ENCODE measurements around the gene PSD2.

Gene PSD2

DNA sequence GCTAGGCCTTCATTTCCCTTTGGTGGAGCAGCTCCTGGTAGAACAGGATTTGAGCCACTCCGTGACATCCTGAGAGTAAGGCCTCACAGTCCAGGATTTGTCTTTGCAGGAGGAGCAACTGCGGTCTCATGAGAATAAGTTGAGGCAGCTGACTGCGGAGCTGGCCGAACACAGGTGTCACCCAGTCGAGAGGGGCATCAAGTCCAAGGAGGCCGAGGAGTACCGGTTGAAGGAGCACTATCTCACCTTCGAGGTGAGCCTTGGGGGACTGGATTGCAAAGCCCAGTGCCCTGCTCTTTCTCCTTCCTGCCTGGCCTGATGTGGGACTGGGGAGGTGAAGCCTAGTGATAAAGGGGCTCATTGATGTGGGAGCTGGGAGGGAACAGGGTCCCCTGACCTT, 44.3 kb downstream of the PSD2 start:
- DNase-seq: no peak

DNA sequence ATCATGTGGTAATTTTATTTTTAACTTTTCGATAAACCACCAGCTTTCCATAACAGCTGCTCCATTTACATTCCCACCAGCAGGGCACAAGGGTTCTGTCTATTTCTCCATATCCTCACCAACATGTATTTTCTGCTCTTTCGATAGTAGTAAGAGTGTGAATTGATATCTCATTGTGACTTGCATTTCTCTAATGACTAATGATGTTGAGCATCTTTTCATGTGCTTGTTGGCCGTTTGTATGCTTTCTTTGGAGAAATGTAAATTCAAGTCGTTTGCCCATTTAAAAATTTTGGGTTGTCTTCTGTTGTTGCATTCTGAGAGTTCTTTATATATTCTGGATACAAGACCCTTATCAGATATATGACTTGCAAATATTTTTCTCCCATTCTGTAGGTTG, 45.9 kb downstream of the PSD2 start:
- no peak for DNase-seq

DNA sequence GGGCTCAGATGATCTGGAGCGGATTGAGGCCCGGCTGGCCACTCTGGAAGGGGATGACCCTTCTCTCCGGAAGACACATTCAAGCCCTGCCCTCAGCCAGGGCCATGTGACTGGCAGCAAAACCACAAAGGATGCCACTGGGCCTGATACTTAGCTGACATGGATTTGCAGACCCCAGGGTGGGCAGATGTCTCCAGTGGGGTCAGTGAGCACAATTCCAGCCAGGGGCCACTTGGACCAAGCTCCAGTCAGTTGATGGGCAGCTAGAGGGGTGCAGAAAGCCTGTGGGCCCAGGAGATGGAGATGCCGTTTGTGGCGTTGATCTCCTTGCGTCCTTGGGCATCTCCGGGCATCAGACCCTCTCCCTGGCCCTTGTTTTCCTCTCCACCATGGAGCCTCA, 46.7 kb downstream of the PSD2 start:
- no peak for DNase-seq

DNA sequence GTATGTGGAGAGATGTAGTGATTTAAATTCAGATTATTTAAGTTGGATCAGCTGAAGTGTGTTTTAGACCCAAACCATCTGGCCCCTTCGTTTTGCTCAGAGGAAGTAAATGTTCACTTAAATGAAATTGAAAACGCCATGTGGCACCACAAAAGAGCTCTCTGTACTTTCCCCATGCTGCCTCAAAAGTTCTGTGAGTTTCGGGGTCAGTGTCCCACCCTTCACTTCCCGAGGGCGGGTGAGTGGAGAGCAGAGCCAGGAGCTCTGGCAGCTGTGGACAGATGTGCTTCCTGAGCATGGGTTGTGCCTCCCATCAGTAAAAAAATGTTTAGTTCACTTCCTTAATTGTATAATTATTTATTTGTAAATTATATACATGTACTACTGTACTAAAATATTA, 48.4 kb downstream of the PSD2 start:
- no peak for DNase-seq

DNA sequence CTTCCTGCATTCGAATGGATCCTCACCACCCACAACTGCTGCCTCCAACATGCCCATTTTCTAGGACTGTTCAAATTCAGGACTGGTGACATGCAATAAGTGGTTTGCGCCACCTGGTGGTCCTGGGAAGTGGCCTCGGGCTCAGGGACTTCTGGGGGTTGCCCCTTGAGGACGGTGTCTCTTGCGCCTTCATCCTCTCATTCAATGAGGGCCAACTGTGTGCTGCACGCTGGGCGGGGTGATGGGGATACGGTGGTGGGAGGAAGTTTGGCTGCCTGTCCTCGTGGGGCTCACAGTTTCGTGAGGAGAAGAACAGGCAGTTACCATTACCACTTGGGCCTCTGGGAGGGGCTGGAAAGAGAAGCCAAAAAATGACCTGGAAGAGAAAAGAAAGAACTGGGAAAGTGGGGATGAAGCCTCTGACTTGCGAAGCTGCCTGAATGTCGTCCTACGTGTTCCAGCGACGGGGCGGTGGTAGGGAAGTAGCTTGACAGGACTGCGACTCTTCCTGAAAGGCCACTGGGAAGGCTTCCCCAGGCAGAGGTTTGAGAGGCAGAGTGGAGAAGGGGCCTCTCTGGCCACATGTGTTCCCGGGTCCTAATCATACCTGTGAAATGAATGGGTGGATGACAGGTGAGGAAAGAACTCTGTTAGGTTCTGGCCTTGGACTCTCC, 49.0 kb downstream of the PSD2 start:
- DNase-seq: peak; percentile 71

DNA sequence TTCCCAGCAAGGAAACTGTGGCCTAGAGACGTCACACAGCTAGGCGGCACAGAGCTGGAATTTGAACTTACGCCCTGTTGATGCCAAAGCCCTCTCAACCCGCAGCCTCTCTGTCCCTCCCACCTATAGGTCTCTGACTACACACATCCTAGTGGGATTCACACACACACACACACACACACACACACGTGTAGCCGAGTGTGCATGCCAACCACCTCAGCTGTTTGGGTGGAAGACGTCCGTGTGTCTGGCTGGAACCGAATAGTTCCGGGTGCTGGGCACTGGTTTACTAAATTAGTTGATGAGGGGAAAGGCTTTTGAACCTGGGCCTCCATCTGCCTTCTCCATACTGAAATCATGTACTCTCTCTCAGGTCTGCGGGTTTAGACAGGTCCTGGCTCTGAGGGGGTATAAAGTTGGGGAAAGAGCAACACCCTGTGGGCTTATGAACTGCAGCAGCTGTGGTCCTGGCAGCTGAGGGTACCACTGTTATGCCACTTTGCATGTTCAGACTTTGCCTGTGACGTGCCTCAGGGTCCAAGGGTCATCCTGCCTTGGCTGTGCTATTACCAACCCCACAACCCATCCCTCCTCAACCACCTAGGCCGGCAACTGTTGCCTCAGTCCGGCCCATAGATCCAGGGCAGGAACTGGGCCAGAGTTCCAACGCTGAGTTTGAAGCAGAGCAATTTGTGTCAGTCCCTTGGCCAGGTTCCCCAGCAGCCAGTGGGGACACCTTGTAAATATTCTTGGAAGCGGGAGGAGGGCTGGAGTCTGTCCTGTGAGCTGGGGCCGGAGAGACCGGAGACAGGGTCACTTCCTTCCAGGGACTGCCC, 50.5 kb downstream of the PSD2 start:
- DNase-seq: no peak

DNA sequence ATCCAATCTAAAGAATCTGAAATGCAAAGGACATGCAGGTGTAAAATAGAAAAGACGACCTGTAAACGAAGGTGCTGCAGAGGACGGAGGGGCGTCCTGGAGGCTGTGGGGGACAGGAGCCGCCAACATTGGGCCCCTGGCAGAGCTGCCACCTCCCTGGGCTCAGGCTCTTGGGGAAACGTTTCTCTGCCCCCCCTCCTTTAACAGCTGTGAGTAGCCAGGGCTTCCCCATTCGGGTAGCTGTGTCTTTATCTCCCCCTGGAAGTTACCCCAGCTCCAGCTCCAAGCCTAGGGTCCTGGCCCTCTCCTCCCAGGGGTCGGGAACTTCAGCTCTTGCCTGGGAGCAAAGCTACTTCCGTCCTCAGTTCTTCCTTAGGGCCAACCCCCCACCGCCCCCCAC, 51.5 kb downstream of the PSD2 start:
- DNase-seq: no peak

DNA sequence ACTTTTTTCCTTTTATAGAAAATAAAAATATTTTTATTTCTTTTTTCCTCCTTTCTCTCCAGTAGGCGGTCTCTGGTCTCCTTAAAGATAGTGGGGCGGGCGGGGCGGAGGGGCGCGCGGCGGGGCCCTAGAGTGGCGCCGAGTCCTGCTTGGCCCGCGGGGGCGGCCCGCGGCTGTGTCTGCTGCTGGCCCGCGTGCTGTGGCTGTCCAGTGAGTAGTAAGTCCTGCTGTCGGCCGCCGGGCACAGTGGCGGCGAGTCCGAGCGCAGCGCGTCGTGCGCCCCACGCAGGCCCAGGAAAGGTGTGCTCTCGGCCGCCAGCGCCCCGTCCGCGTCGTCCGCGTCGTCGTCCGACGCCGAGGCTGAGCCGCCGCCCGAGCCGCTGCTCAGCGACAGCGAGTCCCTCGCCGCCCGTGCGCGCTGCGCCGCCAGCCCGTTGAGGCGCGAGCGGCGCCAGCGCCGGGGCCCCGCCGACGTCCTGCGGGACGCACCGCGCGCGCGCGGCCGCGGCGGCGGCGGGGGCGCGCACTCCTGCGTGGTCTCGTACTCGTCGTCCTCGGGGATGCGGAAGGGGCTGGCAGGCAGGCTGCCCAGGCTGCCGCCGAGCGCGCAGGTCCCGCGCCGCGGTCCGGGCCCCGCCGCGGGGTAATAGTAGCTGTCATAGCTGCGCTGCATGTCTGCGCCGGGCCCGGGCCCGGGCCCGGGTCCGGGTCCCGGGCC, 52.3 kb downstream of the PSD2 start:
- peak; percentile 70 for DNase-seq

DNA sequence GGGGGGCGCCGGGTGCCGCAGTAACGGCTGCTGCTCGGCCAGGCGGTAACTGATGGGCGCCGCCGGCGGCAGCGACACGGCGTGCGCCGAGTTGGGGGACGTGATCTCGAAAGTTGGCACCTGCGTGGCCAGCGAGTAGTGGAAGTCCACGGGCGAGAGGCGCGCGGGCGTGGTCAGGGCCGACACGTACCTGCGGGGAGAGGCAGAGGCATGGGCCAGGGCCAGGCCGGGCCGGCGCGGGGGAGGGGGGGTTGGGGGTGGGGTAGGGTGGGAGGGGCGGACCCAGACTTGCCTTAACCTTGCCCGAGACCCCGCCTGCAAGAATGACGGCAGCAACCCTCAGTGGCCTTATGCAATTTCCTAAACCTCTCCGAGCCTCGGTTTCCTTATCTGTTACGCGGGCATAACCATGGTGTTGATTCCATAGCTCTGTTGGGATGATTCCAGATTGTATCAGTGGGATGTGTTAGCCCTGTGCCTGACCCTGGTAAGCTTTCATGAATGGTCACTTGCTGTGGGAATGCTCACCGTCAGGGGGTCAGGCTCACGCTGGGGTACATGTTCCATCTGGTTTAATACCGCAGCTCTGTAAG, 53.0 kb downstream of the PSD2 start:
- DNase-seq: peak; percentile 5

DNA sequence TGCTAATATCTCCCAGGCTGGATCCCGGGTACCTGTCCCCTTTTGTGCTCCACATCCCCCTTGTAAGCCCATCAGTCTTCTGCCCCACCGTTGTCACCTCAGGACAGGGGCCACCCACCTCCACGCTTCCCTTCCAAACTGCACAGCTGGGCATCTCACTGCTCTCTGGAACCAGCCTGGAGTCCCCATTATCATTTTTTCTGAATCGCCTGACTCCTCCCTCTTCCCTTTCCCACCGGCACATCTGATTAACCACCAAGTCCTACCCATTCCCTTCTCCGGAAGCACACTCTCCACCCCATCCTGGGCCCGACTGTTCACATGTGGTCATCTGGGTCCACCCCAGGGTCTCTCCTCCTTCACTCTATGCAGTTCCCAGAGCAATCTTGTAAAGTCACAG, 53.9 kb downstream of the PSD2 start:
- DNase-seq: no peak

DNA sequence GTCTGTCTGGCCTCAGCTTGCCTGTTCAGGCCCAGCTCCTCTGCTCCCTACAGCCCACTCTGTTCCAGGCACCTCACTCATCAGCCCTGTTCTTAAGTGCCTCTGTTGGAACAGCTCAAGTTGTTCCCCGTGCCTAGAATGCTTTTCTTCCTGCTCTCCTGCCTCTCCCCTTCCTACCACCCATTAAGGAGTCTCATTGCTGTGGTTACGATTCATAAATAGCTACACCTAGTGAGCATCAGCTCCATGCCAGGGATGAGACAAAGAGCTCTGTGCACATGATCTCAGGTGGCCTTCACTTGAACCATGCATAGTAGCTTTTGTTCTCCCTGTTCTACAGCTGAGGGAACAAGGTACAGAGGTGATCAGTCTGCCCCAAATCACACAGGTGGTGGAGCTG, 54.3 kb downstream of the PSD2 start:
- DNase-seq: no peak

DNA sequence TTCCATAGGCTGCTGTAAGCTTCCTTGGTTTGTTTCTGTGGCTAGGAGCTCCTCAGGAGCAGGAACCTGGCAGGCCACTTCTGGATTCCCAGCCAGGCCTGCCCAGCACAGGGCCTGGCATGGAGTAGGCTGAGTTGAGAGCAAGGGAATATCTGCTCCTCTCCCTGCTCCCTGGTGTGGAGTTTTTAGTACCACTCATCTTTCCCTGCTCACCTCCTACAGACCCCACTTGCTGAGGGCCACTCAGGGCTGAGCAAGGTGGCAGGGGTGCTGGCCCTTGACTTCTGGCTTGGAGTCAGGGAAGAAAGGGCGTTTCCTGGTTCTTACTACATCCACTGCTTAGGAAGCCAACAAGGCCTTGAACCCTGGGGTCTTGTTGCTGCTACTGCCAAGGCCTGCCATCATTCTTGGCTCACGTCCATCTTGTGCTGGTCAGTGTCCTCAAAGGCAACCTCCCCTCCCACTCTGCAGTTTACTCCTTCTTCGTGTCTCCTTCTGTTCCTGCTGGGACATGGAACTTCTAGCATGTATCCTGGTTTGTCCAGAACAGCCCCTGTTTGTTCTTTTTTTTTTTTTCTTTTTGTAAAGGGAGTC, 54.9 kb downstream of the PSD2 start:
- DNase-seq: no peak

DNA sequence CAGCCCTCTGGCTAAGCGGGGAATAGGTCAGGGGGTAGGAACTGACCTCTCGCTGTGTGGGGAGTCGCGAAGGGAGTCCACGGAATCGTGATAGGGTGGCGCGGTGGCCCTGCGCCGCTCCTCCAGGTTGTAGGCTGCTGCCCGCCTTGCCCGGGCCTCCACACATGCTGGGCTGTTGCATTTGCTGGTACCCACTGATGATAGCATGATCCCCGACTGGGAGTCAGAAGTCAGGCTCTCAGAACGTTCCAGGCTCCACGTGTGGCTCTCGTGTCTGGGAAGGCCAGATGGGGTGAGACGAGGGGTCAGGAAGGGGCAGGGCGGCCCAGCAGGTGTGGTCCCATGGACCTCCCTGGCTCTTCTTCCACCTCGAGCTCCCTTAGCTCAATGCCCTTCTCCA, 56.0 kb downstream of the PSD2 start:
- DNase-seq: no peak

DNA sequence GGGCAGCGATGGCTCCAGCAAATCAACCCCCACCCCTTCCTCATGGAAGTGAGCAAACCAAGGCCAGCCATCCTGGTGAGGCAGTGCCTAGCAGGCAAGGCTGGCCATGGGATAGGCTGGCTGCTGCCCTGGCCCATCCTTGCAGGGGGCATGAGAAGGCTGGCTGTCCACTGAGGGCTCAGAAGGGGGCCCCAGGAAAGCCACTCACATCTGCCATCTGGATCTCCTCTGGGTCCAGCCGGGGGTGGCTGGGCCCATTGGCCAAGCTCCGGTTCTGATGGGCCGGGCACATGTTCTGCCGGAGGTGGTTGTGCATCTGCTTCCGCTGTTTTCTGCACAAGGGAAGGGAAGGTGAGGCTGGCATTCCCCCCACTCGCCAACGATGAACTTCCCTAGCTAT, 57.1 kb downstream of the PSD2 start:
- DNase-seq: no peak

DNA sequence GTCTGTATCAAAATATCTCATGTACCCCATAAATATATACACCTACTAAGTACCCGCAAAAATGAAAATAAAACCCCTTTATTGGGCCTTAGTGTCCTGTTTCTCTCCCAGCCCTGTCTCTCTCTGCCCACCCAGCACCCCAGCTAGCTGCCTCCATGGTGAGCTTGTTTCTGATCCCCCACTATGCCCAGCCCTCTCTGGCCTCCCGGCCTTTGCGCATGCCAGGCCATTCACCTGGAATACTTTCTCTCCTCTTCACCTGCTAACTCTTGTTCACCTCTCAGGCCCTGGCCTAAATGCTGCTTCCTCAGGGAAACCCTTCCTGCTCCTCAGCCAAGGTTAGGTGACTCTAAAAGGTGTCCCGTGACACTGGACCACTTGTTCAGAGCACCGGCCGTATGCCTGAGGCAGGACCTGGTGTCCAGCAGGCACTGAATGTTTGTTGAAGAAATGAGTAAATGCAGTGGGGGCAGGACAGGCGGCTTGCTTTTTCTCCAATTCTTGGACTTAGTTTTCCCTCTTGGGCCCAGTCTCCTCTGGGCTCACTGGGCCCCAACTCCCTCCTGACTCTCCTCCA, 58.5 kb downstream of the PSD2 start:
- no peak for DNase-seq

DNA sequence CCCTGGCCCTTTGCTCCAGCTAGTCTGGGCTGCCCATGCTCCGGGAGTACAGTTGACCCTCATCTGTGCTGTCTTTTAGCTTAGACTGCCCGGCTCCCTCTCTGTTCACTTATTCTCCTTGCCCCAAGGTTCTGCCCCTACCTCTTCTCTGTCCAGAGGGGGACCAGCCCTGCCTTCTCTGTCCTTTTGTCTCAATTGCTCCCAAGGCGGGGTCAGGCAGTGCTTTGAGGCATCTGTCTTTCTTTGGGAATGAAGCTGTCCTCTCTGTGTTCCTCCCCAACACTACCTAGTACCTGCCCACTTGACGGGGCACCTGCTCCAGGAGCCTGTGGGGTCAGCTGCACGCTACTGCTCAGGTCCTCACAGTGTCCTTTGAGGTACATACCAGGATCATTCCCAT, 59.3 kb downstream of the PSD2 start:
- DNase-seq: no peak

DNA sequence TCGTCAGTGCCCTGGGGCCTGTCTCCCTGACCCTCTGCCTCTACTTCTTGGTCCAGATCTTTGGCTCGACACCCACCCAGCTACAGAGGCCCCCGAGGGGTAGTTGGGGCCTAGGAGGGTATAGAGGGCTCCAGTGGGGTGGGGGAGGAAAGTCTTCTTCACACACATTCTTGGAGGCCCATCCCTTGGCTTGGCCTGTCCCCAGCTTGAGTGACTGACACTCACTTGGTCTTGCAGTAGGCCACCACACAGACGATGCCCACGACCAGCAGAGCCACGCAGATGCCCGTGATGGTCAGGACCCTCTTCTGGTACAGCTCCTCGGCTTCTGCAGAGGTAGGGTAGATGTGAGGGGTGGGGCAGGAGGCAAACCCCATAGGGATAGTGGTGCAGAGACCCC, 59.8 kb downstream of the PSD2 start:
- DNase-seq: no peak

DNA sequence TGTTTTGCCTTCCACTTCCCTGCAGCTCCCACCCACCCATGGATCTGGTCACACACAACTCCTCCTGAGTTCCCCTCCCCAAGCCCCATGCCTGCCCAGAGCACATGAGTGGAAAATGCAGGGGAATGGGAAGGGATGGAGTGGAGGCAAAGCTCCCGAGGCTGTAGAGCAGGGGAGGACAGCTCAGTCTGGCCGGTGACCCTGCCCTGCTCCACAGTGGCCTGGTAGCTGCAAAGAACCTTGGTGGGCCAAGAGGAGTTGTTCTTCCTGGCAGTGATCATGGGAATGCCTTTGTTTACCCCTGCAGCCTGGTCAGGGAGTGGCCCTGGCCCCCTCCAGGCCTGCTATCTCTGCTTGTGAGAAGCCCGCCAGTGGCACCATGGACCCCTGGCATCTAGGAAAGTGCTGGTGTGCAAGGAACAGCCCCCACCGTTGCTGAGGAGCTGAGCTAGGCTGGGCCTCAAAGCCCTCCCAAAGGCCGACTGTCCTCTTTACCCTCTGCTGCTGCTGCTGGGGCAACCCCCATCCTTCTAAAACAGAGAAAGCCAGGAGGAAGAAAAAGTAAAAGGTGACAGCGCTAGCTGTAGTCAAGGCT, 60.4 kb downstream of the PSD2 start:
- DNase-seq: no peak

DNA sequence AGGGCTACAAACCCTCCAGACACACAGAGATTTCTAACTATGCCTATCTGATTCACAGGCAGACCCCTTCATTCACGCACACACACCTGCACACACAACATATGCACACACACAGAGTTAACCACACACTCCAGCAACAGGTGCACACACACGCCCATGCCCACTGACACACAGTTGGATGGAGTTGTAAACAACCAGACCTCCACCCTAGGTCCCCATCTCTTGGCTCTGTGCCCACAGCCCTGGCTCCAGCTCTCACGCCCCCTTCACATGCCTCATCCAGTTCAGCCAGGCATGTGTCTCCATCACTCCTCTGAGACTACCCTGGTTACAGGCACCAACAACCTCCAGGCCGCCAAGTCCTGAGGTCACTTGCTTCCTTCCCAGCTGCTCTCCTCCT, 61.1 kb downstream of the PSD2 start:
- DNase-seq: no peak

DNA sequence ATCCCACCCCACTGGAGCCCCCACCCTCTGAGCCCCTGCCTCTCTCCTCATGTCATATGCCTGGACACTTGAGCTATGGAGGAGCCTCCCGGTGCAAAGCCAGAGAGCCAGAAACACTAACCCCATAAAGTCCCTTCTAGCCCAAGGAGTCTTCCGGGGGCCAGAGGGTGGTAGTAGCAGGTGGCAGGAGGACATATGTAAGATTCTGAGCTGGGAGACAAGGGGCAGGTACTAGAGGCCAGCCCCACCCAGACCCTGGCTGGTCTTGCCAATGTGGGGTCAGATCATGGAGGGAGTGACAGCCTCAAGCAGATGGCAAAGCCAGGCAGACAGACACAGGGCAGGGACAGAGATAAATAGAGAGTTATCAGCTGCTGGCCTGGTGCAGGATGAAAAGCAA, 63.4 kb downstream of the PSD2 start:
- DNase-seq: no peak

DNA sequence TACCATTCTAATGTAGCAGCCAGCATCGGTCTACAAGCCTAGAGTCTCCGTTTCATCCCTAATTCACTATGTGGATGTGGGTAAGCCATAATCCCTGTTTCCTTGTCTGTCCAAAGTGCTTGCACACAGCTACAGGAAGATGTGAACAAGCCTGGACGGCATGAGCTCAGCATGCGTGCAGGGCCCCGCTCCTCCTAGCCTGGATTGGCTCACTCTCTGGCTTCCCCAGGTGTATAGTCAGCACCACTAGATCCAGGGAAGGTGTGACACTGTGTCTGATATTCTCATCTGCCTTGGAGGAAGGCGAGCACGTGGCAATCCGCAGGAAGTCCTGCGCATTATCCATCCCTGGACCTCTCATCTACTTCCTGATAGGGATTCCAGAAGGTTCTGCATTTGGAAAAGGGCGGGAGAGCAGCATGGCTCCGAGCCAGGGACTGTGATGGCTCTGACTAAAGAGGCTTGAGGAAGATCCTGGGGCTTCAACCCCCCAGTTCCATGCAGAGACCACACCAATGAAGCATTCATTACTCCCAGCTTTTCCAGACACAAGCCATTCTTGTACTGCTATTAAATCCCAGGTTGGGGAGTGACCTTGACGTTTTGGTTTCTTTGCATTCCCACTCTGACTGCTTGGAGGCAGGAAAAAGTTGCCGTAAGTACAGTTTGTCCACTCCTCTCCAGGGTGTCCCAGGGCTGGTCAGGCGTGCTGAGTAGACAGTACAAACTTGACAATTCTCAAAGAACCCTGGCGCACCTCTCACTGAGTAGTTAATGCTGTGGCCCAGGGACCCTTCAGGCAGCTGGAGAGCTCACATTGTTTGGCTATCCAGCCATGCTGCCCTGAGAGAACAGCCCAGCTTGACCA, 65.6 kb downstream of the PSD2 start:
- no peak for DNase-seq

DNA sequence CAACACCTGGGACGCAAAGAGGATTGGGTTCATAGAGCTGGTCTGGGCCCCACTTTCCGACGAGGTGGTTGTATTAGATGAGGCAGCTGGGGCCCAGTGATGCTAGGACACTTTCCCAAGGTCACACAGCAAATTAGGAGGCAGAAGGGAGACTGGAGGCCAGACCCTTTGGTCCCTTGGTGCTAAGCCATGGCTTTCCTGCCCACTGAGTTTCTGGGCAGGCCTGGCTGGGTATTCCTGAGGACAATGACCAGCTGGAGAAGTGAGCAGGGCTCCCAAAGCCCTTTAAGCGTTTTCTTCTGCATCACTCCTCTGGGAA, 66.2 kb downstream of the PSD2 start:
- DNase-seq: no peak

All from activated CD4-positive, alpha-beta T cell treated with anti-CD3 and anti-CD28 coated beads, Interleukin-10, Interleukin-2, amounts not matched to agents 100 ng/mL and 50 ng/mL, durations not matched to agents 16 hours and 8 hours (primary cell).